GM12872 (cell line): Measurements from ENCODE around the gene PRR5.

Experiments used
- CTCF ChIP-seq: IDR thresholded peaks from 3 replicates; pipeline ENCODE4 v1.5.1; 2011; ENCODE audit warnings: low read depth, mild to moderate bottlenecking, low read length, moderate library complexity; ENCODE audit not compliant: insufficient read depth

PRR5 gene

GRCh38 chr22:44760476-44760875 is 58.5 kb downstream of the PRR5 start:
- TF ChIP-seq CTCF, result no peak

DNA sequence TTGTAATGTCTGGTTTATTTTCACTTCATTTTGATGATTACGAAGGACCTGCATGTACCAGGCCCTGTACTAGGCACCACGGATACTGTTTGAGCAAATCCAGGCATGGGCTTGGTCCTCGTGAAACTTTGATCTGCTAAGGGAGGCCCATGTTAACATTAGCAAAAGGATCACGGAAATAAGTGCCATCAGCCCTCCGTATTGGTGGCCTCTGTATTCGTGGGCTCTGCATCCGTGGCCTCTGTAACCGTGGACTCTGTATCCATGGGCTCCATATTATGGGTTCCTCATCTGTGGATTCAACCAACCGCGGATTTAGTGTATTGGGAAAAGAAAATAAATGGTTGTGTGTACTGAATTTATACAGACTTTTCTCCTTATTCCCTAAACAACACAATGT is 59.0 kb downstream of the PRR5 start:
- TF ChIP-seq CTCF, result no peak

GRCh38 chr22:44764373-44764772 is 62.4 kb downstream of the PRR5 start:
- TF ChIP-seq CTCF, result no peak

DNA sequence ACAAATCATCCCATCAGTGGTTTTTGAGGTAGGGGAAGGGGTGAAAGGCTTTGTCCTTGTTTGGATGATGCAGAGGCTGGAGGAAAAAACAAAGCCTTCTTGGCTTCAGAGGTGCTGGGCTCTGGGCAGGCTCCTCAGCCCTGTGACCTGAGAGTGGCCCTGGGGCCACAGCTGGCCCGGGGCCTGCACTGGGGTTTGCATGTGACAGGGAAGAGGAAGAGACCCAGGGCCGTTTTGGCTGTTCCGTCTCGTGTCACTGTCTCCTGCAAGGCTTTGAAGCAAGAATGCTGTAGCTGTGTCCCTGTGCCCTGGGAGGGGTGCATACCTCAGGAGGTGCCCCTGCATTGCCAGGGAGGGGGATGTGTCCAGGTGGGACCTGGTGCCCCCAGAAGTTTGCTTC is 63.0 kb downstream of the PRR5 start:
- no peak for TF ChIP-seq CTCF

GRCh38 chr22:44765571-44766285 is 63.7 kb downstream of the PRR5 start:
- no peak for TF ChIP-seq CTCF

GRCh38 chr22:44773082-44773481 is 71.1 kb downstream of the PRR5 start:
- TF ChIP-seq CTCF, result no peak

DNA sequence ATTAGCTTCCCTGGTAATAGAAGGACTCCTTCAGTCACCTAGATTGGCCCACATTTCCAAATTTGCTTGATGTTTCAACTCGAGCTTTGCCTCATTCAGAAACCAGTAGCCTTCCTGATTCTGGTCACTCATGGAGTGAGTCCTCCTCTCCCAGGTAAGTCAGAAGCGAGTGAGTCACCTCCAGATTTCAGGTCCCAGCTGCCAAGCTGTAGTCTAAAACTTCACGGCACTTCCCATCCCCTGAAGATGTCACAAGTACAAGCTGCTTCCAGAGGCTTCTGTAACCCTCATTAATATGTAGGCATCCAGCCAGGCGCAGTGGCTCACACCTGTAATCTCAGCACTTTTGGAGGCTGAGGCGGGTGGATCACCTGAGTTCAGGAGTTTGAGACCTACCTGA is 73.9 kb downstream of the PRR5 start:
- no peak for TF ChIP-seq CTCF
